ENCODE data around the gene PHKB.
"Not testable (repeated sequence)": the region's sequence is repeated elsewhere in the genome, so short reads cannot be mapped to it uniquely, and the experiment has no call there.

PHKB gene

DNA sequence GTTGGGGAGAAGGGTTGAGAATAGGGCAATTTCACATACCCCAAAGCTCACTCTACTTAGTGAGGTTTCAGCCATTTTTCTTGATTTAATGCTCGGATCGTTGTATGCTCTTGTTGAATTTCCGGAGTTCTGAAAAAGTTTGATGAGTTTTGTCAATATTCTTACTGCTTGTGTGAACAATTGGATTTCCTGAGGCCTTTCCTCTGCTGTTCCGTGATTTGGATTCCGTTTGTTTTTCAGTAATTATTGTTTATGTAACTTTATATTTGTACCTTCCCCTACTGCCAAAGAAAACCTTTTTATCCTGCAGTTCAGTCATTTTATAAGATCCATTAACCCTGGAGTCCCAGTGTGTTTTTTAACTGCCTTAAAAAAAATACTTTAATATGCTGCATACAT is 62.9 kb downstream of the PHKB start:
- H3K9me3 ChIP-seq (ENCODE audit: control insufficient read depth, low read length): no peaks in the 10 kb centered on the region
- H3K27me3 ChIP-seq (replicated peaks; ENCODE audit: control insufficient read depth, insufficient read depth, low read length, poor library complexity, severe bottlenecking): no peaks in the 10 kb centered on the region
- H3K27ac ChIP-seq (ENCODE audit: insufficient read depth, low read length, poor library complexity, severe bottlenecking): no peak overlapping the region
- H3K36me3 ChIP-seq (ENCODE audit: control insufficient read depth, insufficient read depth, low read length): no peaks in the 10 kb centered on the region
- no peak overlapping the region for H3K4me3 ChIP-seq (ENCODE audit: insufficient read depth, low read depth, low read length, poor library complexity, severe bottlenecking)
- no peaks in the 10 kb centered on the region for H3K4me1 ChIP-seq (ENCODE audit: control insufficient read depth, insufficient read depth, low read length, poor library complexity, severe bottlenecking)
- DNase-seq: no peak

GRCh38 chr16:47528431-47528830 is 67.3 kb downstream of the PHKB start:
- Histone ChIP-seq H3K36me3 (ENCODE audit: control insufficient read depth, insufficient read depth, low read length) (peaks cover 5% of the 10 kb centered on the region), H3K27me3 (replicated peaks; ENCODE audit: control insufficient read depth, insufficient read depth, low read length, poor library complexity, severe bottlenecking) (no peaks in the 10 kb centered on the region), H3K4me3 (ENCODE audit: insufficient read depth, low read depth, low read length, poor library complexity, severe bottlenecking) (no peak overlapping the region), H3K4me1 (ENCODE audit: control insufficient read depth, insufficient read depth, low read length, poor library complexity, severe bottlenecking) (no peaks in the 10 kb centered on the region), H3K9me3 (ENCODE audit: control insufficient read depth, low read length) (no peaks in the 10 kb centered on the region), H3K27ac (ENCODE audit: insufficient read depth, low read length, poor library complexity, severe bottlenecking) (no peak overlapping the region)
- DNase-seq: no peak

- Histone ChIP-seq H3K36me3 (ENCODE audit: control insufficient read depth, insufficient read depth, low read length) (peaks cover 5% of the 10 kb centered on the region), H3K4me3 (ENCODE audit: insufficient read depth, low read depth, low read length, poor library complexity, severe bottlenecking) (no peak overlapping the region), H3K27me3 (replicated peaks; ENCODE audit: control insufficient read depth, insufficient read depth, low read length, poor library complexity, severe bottlenecking) (no peaks in the 10 kb centered on the region), H3K4me1 (ENCODE audit: control insufficient read depth, insufficient read depth, low read length, poor library complexity, severe bottlenecking) (no peaks in the 10 kb centered on the region), H3K27ac (ENCODE audit: insufficient read depth, low read length, poor library complexity, severe bottlenecking) (no peak overlapping the region), H3K9me3 (ENCODE audit: control insufficient read depth, low read length) (no peaks in the 10 kb centered on the region)
- DNase-seq: no peak
Observed at GRCh38 chr16:47533744-47534292, 72.7 kb downstream of the PHKB start.

- no peak overlapping the region for H3K27ac ChIP-seq (ENCODE audit: insufficient read depth, low read length, poor library complexity, severe bottlenecking)
- no peak for DNase-seq
- H3K36me3 ChIP-seq (ENCODE audit: control insufficient read depth, insufficient read depth, low read length): no peaks in the 10 kb centered on the region
- H3K27me3 ChIP-seq (replicated peaks; ENCODE audit: control insufficient read depth, insufficient read depth, low read length, poor library complexity, severe bottlenecking): no peaks in the 10 kb centered on the region
- no peaks in the 10 kb centered on the region for H3K9me3 ChIP-seq (ENCODE audit: control insufficient read depth, low read length)
- H3K4me3 ChIP-seq (ENCODE audit: insufficient read depth, low read depth, low read length, poor library complexity, severe bottlenecking): no peak overlapping the region
- no peaks in the 10 kb centered on the region for H3K4me1 ChIP-seq (ENCODE audit: control insufficient read depth, insufficient read depth, low read length, poor library complexity, severe bottlenecking)
Observed at GRCh38 chr16:47538472-47538871, 77.3 kb downstream of the PHKB start.

DNA sequence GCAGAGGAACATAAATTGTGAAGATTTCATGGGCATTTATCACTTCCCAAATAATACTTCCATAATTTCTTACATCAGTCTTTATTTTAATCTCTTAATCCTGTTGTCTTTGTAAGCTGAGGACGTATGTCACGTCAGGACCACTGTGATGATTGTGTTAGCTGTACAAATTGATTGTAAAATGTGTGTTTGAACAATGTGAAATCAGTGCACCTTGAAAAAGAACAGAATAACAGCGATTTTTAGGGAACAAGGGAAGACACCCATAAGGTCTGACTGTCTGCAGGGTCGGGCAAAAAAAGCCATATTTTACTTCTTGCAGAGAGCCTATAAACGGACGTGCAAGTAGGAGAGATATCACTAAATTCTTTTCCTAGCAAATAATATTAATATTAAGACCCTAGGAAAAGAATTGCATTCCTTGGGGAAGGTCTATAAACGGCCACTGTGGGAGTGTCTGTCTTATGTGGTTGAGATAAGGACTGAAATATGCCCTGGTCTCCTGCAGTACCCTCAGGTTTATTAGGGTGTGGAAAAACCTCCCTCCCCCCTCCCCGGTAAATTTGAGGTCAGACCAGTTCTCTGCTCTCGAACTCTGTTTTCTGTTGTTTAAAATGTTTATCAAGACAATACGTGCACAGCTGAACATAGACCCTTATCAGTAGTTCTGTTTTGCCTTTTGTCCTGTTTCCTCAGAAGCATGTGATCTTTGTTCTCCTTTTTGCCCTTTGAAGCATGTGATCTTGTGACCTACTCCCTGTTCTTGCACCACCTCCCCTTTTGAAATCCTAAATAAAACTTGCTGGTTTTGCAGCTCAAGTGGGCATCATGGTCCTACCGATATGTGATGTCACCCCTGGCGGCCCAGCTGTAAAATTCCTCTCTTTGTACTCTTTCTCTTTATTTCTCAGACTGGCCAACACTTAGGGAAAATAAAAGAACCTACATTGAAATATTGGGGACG is 78.9 kb downstream of the PHKB start:
- not testable (repeated sequence) for H3K27me3 ChIP-seq (replicated peaks; ENCODE audit: control insufficient read depth, insufficient read depth, low read length, poor library complexity, severe bottlenecking); DNase-seq; H3K9me3 ChIP-seq (ENCODE audit: control insufficient read depth, low read length); H3K27ac ChIP-seq (ENCODE audit: insufficient read depth, low read length, poor library complexity, severe bottlenecking); H3K4me3 ChIP-seq (ENCODE audit: insufficient read depth, low read depth, low read length, poor library complexity, severe bottlenecking); H3K4me1 ChIP-seq (ENCODE audit: control insufficient read depth, insufficient read depth, low read length, poor library complexity, severe bottlenecking); H3K36me3 ChIP-seq (ENCODE audit: control insufficient read depth, insufficient read depth, low read length)

DNA sequence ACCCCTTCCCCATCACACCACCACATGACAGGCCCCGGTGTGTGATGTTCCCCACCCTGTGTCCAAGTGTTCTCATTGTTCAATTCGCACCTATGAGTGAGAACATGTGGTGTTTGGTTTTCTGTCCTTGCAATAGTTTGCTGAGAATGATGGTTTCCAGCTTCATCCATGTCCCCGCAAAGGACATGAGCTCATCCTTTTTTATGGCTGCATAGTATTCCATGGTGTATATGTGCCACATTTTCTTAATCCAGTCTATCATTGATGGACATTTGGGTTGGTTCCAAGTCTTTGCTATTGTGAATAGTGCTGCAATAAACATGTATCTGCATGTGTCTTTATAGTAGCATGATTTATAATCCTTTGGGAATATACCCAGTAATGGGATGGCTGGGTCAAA is 80.0 kb downstream of the PHKB start:
- not testable (repeated sequence) for H3K27ac ChIP-seq (ENCODE audit: insufficient read depth, low read length, poor library complexity, severe bottlenecking); H3K36me3 ChIP-seq (ENCODE audit: control insufficient read depth, insufficient read depth, low read length); H3K9me3 ChIP-seq (ENCODE audit: control insufficient read depth, low read length); H3K4me3 ChIP-seq (ENCODE audit: insufficient read depth, low read depth, low read length, poor library complexity, severe bottlenecking); H3K4me1 ChIP-seq (ENCODE audit: control insufficient read depth, insufficient read depth, low read length, poor library complexity, severe bottlenecking); H3K27me3 ChIP-seq (replicated peaks; ENCODE audit: control insufficient read depth, insufficient read depth, low read length, poor library complexity, severe bottlenecking); DNase-seq

DNA sequence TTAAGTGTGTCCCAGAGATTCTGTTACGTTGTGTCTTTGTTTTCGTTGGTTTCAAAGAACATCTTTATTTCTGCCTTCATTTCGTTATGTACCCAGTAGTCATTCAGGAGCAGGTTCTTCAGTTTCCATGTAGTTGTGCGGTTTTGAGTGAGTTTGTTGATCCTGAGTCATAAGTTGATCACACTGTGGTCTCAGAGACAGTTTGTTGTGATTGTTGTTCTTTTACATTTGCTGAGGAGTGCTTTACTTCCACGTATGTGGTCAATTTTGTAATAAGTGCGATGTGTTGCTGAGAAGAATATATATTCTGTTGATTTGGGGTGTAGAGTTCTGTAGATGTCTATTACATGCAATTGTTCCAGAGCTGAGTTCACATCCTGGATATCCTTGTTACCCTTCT is 83.1 kb downstream of the PHKB start:
- not testable (repeated sequence) for H3K27ac ChIP-seq (ENCODE audit: insufficient read depth, low read length, poor library complexity, severe bottlenecking); H3K27me3 ChIP-seq (replicated peaks; ENCODE audit: control insufficient read depth, insufficient read depth, low read length, poor library complexity, severe bottlenecking); H3K9me3 ChIP-seq (ENCODE audit: control insufficient read depth, low read length); H3K36me3 ChIP-seq (ENCODE audit: control insufficient read depth, insufficient read depth, low read length); DNase-seq; H3K4me1 ChIP-seq (ENCODE audit: control insufficient read depth, insufficient read depth, low read length, poor library complexity, severe bottlenecking); H3K4me3 ChIP-seq (ENCODE audit: insufficient read depth, low read depth, low read length, poor library complexity, severe bottlenecking)

DNA sequence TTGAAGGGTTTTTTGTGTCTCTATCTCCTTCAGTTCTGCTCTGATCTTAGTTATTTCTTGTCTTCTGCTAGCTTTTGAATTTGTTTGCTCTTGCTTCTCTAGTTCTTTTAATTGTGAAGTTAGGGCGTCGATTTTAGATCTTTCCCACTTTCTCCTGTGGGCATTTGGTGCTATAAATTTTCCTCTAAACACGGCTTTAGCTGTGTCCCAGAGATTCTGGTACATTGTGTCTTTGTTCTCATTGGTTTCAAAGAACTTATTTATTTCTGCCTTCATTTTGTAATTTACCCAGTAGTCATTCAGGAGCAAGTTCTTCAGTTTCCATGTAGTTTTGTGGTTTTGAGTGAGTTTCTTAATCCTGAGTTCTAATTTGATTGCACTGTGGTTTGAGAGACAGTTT is 90.1 kb downstream of the PHKB start:
- not testable (repeated sequence) for H3K27ac ChIP-seq (ENCODE audit: insufficient read depth, low read length, poor library complexity, severe bottlenecking); DNase-seq; H3K4me1 ChIP-seq (ENCODE audit: control insufficient read depth, insufficient read depth, low read length, poor library complexity, severe bottlenecking); H3K4me3 ChIP-seq (ENCODE audit: insufficient read depth, low read depth, low read length, poor library complexity, severe bottlenecking); H3K36me3 ChIP-seq (ENCODE audit: control insufficient read depth, insufficient read depth, low read length); H3K27me3 ChIP-seq (replicated peaks; ENCODE audit: control insufficient read depth, insufficient read depth, low read length, poor library complexity, severe bottlenecking); H3K9me3 ChIP-seq (ENCODE audit: control insufficient read depth, low read length)

GRCh38 chr16:47551767-47552166 is 90.6 kb downstream of the PHKB start:
- H3K4me1 ChIP-seq (ENCODE audit: control insufficient read depth, insufficient read depth, low read length, poor library complexity, severe bottlenecking); H3K27me3 ChIP-seq (replicated peaks; ENCODE audit: control insufficient read depth, insufficient read depth, low read length, poor library complexity, severe bottlenecking); H3K36me3 ChIP-seq (ENCODE audit: control insufficient read depth, insufficient read depth, low read length); H3K9me3 ChIP-seq (ENCODE audit: control insufficient read depth, low read length); H3K27ac ChIP-seq (ENCODE audit: insufficient read depth, low read length, poor library complexity, severe bottlenecking); H3K4me3 ChIP-seq (ENCODE audit: insufficient read depth, low read depth, low read length, poor library complexity, severe bottlenecking); DNase-seq: not testable (repeated sequence)

DNA sequence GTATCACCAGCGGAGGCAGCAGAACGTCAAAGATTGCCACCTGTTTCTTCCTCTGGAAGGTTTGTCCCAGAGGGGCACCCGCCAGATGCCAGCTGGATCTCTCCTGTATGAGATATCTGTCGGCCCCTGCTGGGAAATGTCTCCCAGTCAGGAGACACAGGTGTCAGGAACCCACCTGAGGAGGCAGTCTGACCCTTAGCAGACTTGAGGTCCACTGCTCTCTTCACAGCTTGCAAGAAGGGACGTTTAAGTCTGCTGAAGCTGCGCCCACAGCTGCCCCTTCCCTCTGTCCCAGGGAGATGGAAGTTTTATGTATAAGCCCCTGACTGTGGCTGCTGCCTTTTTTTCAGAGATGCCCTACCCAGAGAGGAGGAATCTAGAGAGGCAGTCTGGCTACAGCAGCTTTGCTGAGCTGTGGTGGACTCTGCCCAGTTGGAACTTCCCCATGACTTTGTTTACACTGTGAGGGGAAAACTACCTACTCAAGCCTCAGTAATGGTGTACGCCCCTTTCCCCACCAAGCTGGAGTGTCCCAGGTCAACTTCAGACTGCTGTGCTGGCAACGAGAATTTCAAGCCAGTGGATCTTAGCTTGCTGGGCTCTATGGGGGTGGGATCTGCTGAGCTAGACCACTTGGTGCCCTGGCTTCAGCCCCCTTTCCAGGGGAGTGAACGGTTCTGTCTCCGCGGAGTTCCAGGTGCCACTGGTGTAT is 92.9 kb downstream of the PHKB start:
- Histone ChIP-seq H3K4me1 (ENCODE audit: control insufficient read depth, insufficient read depth, low read length, poor library complexity, severe bottlenecking) (no peaks in the 10 kb centered on the region), H3K36me3 (ENCODE audit: control insufficient read depth, insufficient read depth, low read length) (peaks cover 9% of the 10 kb centered on the region), H3K9me3 (ENCODE audit: control insufficient read depth, low read length) (no peaks in the 10 kb centered on the region), H3K27me3 (replicated peaks; ENCODE audit: control insufficient read depth, insufficient read depth, low read length, poor library complexity, severe bottlenecking) (no peaks in the 10 kb centered on the region), H3K27ac (ENCODE audit: insufficient read depth, low read length, poor library complexity, severe bottlenecking) (no peak overlapping the region), H3K4me3 (ENCODE audit: insufficient read depth, low read depth, low read length, poor library complexity, severe bottlenecking) (no peak overlapping the region)
- DNase-seq: no peak

All from effector memory CD4-positive, alpha-beta T cell (primary cell).